HG02973 (cell line): ENCODE measurements around the gene ERBIN.
A peak's percentile ranks its signal among the peaks of the same experiment; 100 is the strongest.
"Not testable (repeated sequence)": the region's sequence is repeated elsewhere in the genome, so short reads cannot be mapped to it uniquely, and the experiment has no call there.

Experiments used
- ATAC-seq: cut with Tn5 transposase; IDR thresholded peaks from one replicate; pipeline ENCODE4 v1.9.1; 2021; ENCODE audit warnings: moderate library complexity; ENCODE audit not compliant: unreplicated experiment

ERBIN gene

GRCh38 chr5:65961633-65962032, 35.3 kb downstream of the ERBIN start:
- peak; percentile 96 for ATAC-seq

- ATAC-seq: no peak
Observed at GRCh38 chr5:65967288-65968066, 41.1 kb downstream of the ERBIN start.

- no peak for ATAC-seq
Observed at GRCh38 chr5:65969539-65970393, 43.4 kb downstream of the ERBIN start.

- no peak for ATAC-seq
Observed at GRCh38 chr5:65970481-65971367, 44.3 kb downstream of the ERBIN start.

- ATAC-seq: no peak
Observed at GRCh38 chr5:65971643-65972042, 45.3 kb downstream of the ERBIN start.

- not testable (repeated sequence) for ATAC-seq
Observed at GRCh38 chr5:65972896-65973295, 46.5 kb downstream of the ERBIN start.

GRCh38 chr5:65978251-65978650, 51.9 kb downstream of the ERBIN start:
- ATAC-seq: no peak

- no peak for ATAC-seq
Observed at GRCh38 chr5:65981548-65981947, 55.2 kb downstream of the ERBIN start.

GRCh38 chr5:65981969-65982619, 55.7 kb downstream of the ERBIN start:
- ATAC-seq: no peak

GRCh38 chr5:65982635-65983034, 56.3 kb downstream of the ERBIN start:
- ATAC-seq: no peak

GRCh38 chr5:65984098-65984885, 57.9 kb downstream of the ERBIN start:
- ATAC-seq: no peak

GRCh38 chr5:65986050-65986451, 59.7 kb downstream of the ERBIN start:
- ATAC-seq: no peak

- no peak for ATAC-seq
Observed at GRCh38 chr5:65986796-65987195, 60.4 kb downstream of the ERBIN start.

- no peak for ATAC-seq
Observed at GRCh38 chr5:65987982-65988381, 61.6 kb downstream of the ERBIN start.

- ATAC-seq: no peak
Observed at GRCh38 chr5:65989158-65989557, 62.8 kb downstream of the ERBIN start.

GRCh38 chr5:65992630-65993029, 66.3 kb downstream of the ERBIN start:
- no peak for ATAC-seq

- ATAC-seq: no peak
Observed at GRCh38 chr5:65994117-65994786, 67.9 kb downstream of the ERBIN start.

GRCh38 chr5:65999061-65999723, 72.8 kb downstream of the ERBIN start:
- no peak for ATAC-seq

GRCh38 chr5:66001952-66002351, 75.6 kb downstream of the ERBIN start:
- ATAC-seq: no peak
